ENCODE results near the gene ADAMTS9. TPM values are rescaled to one million over a fixed set of nuclear protein-coding genes. Genes with fewer than 3 reads are reported as not detected.

Gene ADAMTS9
- total and polyA plus RNA-seq, 7 donors = 1.2 to 61.6 (median 16.1) TPM

DNA sequence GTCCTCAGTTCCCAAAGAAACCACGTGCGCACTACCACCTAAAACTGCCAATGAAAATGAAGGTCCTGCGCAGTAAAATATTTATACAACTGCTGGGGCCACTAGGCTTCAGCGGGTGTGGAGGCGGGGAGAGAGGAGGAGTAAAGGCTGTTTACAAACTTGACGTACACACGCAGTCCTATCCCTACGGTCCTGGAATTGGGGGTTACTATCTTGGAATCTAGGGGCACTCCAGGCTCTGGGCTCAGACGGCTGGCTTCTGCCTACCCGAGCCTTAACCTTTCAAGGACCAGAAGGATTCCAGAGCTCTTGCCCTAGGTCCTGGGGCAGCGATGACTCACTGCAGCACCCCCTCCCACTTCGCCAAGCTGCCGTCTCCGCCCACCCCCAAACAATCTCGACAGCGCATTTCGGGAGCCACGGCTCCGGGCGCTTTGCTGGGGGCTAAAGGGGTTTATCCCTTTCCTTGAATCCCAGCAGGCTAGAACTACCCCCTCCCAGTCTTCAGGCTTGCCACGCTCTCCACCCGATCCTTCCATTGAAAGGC lies 3.0 kb downstream of the ADAMTS9 start:
- Histone ChIP-seq H3K27ac (peak overlapping the region; percentile 97 to 99 (median 98)), H3K9me3 (no peaks in the 10 kb centered on the region), H3K4me1 (peaks cover 0 to 38% (median 25%) of the 10 kb centered on the region in 4 donors), H3K4me3 (peak overlapping the region; percentile 74 to 87 (median 78)), H3K27me3 (no peaks in the 10 kb centered on the region), H3K36me3 (peaks cover 0 to 13% (median 5%) of the 10 kb centered on the region in 4 donors)
- intact Hi-C loops (cut with DNase I) = loop anchor here (5.0 kb wide), 4 partner anchors 58 to 728 kb away; no protein-coding TSS in a partner anchor
- WGBS, 2 donors = 6 to 8% methylated on average over 22 of the region's 22 CpGs
- TF ChIP-seq POLR2AphosphoS5 (IDR thresholded peaks at IDR 0.05) (peak; percentile 74 to 89 (median 87)), POLR2A (IDR thresholded peaks at IDR 0.05) (peak; percentile 34 to 61), EP300 (IDR thresholded peaks at IDR 0.05) (peak in 2 of 4 donors; percentile 57 to 89)
- TF ChIP-seq, protein P1, sequence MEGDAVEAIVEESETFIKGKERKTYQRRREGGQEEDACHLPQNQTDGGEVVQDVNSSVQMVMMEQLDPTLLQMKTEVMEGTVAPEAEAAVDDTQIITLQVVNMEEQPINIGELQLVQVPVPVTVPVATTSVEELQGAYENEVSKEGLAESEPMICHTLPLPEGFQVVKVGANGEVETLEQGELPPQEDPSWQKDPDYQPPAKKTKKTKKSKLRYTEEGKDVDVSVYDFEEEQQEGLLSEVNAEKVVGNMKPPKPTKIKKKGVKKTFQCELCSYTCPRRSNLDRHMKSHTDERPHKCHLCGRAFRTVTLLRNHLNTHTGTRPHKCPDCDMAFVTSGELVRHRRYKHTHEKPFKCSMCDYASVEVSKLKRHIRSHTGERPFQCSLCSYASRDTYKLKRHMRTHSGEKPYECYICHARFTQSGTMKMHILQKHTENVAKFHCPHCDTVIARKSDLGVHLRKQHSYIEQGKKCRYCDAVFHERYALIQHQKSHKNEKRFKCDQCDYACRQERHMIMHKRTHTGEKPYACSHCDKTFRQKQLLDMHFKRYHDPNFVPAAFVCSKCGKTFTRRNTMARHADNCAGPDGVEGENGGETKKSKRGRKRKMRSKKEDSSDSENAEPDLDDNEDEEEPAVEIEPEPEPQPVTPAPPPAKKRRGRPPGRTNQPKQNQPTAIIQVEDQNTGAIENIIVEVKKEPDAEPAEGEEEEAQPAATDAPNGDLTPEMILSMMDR (IDR thresholded peaks at IDR 0.05) = no peak
- DNase-seq = peak; percentile 93

DNA sequence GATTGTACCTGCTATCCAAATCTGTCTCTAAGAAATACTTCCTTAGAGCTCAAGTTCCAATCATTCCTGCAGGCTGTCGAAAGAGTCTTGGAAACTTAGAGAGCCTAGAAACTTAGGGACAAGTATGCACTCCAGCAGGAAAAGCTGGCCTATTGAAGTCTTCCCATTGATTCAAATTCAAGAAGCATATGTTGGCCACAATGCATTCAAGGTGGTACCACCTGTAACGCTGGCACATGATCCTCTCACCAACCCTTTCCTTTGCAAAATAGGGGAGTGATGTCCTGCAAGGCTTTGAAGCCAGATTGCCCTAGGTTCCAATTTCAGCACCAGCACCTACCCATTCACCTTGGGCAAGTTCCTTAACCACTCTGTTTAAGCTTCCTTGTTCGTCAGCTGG lies 6.0 kb downstream of the ADAMTS9 start:
- Histone ChIP-seq H3K27me3 (no peaks in the 10 kb centered on the region), H3K9me3 (no peaks in the 10 kb centered on the region), H3K36me3 (peaks cover 0 to 19% (median 6%) of the 10 kb centered on the region in 4 donors), H3K4me1 (peaks cover 0 to 30% (median 20%) of the 10 kb centered on the region in 4 donors), H3K27ac (peak overlapping the region in 2 of 4 donors; percentile 3 to 99), H3K4me3 (no peak overlapping the region)
- no peak for DNase-seq
- TF ChIP-seq, protein P1 (IDR thresholded peaks at IDR 0.05) = no peak
- TF ChIP-seq POLR2A (IDR thresholded peaks at IDR 0.05) (no peak), POLR2AphosphoS5 (IDR thresholded peaks at IDR 0.05) (no peak), EP300 (IDR thresholded peaks at IDR 0.05) (no peak)
- intact Hi-C loops (cut with DNase I) = no loop called here
- 71 to 88% methylated on average over 3 of the region's 3 CpGs for WGBS, 2 donors

DNA sequence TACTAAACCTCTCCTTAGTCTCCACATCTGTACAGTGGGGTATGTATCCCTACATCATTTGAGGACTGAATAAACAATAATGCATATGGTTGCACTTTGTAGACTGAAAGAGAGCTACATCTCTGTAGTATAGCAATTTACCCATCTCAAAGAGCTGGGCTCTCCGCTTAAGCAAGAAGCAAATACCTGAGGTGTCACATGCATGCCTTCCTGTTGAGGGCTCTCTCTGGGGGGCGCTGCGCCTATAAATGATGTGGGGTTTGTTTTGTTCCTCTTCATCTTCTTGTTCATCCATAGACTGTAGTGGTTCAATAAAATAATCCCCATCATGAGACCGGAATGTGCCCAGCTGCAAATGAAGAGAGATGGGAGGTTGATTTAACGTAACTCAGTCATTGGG lies 6.8 kb downstream of the ADAMTS9 start:
- 88 to 95% methylated on average over 5 of the region's 5 CpGs for WGBS, 2 donors
- Histone ChIP-seq H3K27ac (peak overlapping the region in 2 of 4 donors; percentile 21 to 99), H3K36me3 (peaks cover 0 to 22% (median 6%) of the 10 kb centered on the region in 4 donors), H3K4me3 (no peak overlapping the region), H3K9me3 (no peaks in the 10 kb centered on the region), H3K4me1 (peaks cover 0 to 30% (median 20%) of the 10 kb centered on the region in 4 donors), H3K27me3 (no peaks in the 10 kb centered on the region)
- DNase-seq = no peak
- intact Hi-C loops (cut with DNase I) = no loop called here
- TF ChIP-seq, protein P1 (IDR thresholded peaks at IDR 0.05) = no peak
- TF ChIP-seq POLR2AphosphoS5 (IDR thresholded peaks at IDR 0.05) (no peak), EP300 (IDR thresholded peaks at IDR 0.05) (no peak), POLR2A (IDR thresholded peaks at IDR 0.05) (no peak)

DNA sequence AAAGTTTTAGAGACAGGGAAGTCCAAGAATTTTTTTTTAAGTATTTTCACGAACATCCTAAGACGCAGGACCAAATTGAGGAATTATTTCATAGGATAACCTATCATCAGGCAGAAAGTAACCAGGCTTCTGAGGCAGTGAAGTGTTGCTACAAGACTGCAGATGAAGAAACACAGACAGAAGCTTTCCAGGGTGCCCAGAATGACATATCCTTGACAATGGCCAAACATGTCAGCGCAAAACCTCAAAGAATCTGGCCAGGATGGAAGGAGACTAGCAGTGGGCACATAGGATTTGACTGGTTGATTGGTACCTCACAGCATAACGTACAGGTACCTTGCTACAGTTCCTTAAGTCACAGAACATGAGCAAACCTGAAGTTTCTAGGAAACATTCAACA lies 7.5 kb downstream of the ADAMTS9 start:
- intact Hi-C loops (cut with DNase I) = no loop called here
- Histone ChIP-seq H3K27me3 (no peaks in the 10 kb centered on the region), H3K4me1 (peaks cover 0 to 30% (median 20%) of the 10 kb centered on the region in 4 donors), H3K36me3 (peaks cover 0 to 22% (median 6%) of the 10 kb centered on the region in 4 donors), H3K9me3 (no peaks in the 10 kb centered on the region), H3K27ac (peak overlapping the region in 2 of 4 donors; percentile 21 to 99), H3K4me3 (no peak overlapping the region)
- 91 to 92% methylated on average over 4 of the region's 4 CpGs for WGBS, 2 donors
- no peak for DNase-seq
- TF ChIP-seq EP300 (IDR thresholded peaks at IDR 0.05) (no peak), POLR2AphosphoS5 (IDR thresholded peaks at IDR 0.05) (peak in 2 of 4 donors; percentile 22 to 70)
- TF ChIP-seq, protein P1 (IDR thresholded peaks at IDR 0.05) = no peak

Data from sigmoid colon (tissue), 7 donors.